Endodermal cell (in vitro differentiated cells): ENCODE data around the gene ZNF512. TPM values are rescaled to one million over a fixed set of nuclear protein-coding genes. Genes with fewer than 3 reads are reported as not detected.

Experiments
- DNase-seq: peaks from one replicate; pipeline ENCODE4 v3.0.0-alpha.2; 2017
- H3K27ac ChIP-seq: 2 replicates; pipeline ENCODE4 v1.5.1; 2013; ENCODE audit warnings: mild to moderate bottlenecking, low read depth, low read length, moderate library complexity
- H3K27me3 ChIP-seq: 2 replicates; pipeline ENCODE4 v1.6.1; 2013; ENCODE audit warnings: mild to moderate bottlenecking, low read length, moderate library complexity; ENCODE audit not compliant: insufficient read depth, control insufficient read depth, poor library complexity, severe bottlenecking
- H3K36me3 ChIP-seq: 2 replicates; pipeline ENCODE4 v1.7.0; 2013; ENCODE audit warnings: mild to moderate bottlenecking, low read length, moderate library complexity; ENCODE audit not compliant: control insufficient read depth, insufficient read depth
- H3K4me1 ChIP-seq: one replicate; pipeline ENCODE4 v1.7.0; 2013; ENCODE audit warnings: low read length; ENCODE audit not compliant: control insufficient read depth, insufficient read depth
- H3K4me3 ChIP-seq: 2 replicates; pipeline ENCODE4 v1.5.1; 2013; ENCODE audit warnings: mild to moderate bottlenecking, low read length, moderate library complexity
- H3K9ac ChIP-seq: 2 replicates; pipeline ENCODE4 v1.6.1; 2013; ENCODE audit warnings: mild to moderate bottlenecking, low read length, moderate library complexity; ENCODE audit not compliant: poor library complexity, severe bottlenecking; ENCODE audit errors: extremely low read depth
- H3K9me3 ChIP-seq: 2 replicates; pipeline ENCODE4 v1.6.1; 2013; ENCODE audit warnings: mild to moderate bottlenecking, low read length, moderate library complexity; ENCODE audit not compliant: control insufficient read depth
- H3K27ac Mint-ChIP-seq: 2 replicates; pipeline ENCODE4 v1.8.0; 2020; ENCODE audit warnings: mixed read lengths
- H3K27me3 Mint-ChIP-seq: 2 replicates; pipeline ENCODE4 v1.8.0; 2021; ENCODE audit warnings: mild to moderate bottlenecking, mixed read lengths; ENCODE audit not compliant: insufficient read depth
- H3K36me3 Mint-ChIP-seq: 2 replicates; pipeline ENCODE4 v1.8.0; 2020; ENCODE audit warnings: low read depth, mixed read lengths
- H3K4me1 Mint-ChIP-seq: 2 replicates; pipeline ENCODE4 v1.8.0; 2020; ENCODE audit warnings: mixed read lengths
- H3K4me3 Mint-ChIP-seq: 2 replicates; pipeline ENCODE4 v1.8.0; 2020; ENCODE audit warnings: mild to moderate bottlenecking, moderate library complexity, mixed read lengths
- H3K9me3 Mint-ChIP-seq: 2 replicates; pipeline ENCODE4 v1.8.0; 2020; ENCODE audit warnings: mild to moderate bottlenecking, mixed read lengths
- WGBS, 2 experiments: methylation state at CpG; one replicate each; pipeline versions ENCODE4 v1.1.5 to v1.1.7; 2013; ENCODE audit warnings: missing lambda C conversion rate in 2 of 2, mixed read lengths in 1 of 2; ENCODE audit not compliant: insufficient coverage in 1 of 2, insufficient read length in 1 of 2; 5-methylcytosine and 5-hydroxymethylcytosine counted together
- total RNA-seq, 2 donors: library from RNA; stranded (reverse); fragmentation: NEBNext Ultra II Directional in 1 of 2; extraction: Animal tissue kit (Norgen Biotek cat#: 25700) in 1 of 2; gene quantifications; 2 replicates in 1 of 2; 3 replicates in 1 of 2; pipeline ENCODE4 v1.2.1, GENCODE V29; 2021
- TF ChIP-seq, protein P1 (sequence below): fragments of 200-600 bp; sonication (generic); conservative IDR thresholded peaks from 2 replicates; pipeline ENCODE4 v1.5.0; 2021; ENCODE audit warnings: antibody characterized with exemption, mild to moderate bottlenecking

The ZNF512 gene
- total RNA-seq, 2 donors from 2014 or later: 29.3 to 36.7 TPM

DNA sequence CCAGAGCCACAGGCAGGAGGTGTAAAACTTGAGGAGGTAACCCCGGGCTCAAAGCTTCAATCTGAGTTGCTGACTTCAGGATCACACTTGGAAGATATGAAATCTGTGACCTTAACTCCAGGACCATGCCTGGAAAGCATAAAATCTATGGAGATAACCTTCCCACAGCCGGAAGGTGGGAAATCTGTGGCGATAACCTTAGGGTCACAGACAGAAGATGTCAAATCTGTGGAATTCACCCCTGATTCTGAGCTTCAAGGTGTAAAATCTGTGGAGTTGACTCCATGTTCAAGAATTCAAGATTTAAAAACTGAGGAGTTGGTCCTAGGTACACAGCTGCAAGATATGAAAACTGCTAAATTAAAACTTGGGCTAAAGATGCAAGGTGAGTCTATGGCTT is 11.6 kb upstream of the ZNF512 start:
- H3K36me3 ChIP-seq: no peaks in the 10 kb centered on the region

DNA sequence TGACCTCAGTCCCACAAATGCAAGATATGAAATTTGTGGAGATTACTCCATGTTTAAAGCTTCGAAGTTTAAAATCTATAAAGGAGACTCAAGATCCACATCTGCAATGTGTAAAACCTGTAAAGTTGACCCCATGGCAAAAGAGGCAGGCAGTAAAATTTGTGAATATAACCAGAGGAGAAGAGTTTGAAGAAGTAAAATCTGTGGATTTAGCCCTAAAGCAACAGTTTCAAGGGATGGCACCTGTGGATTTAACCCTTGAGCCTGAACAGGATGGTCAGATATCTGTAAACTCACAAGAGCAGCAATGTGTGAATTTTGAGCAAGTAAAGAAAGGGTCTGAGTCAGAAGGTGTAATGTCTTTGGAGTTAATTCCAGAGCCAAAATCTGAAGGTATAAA is 11.2 kb upstream of the ZNF512 start:
- Mint-ChIP-seq H3K4me1 (no peaks in the 10 kb centered on the region), H3K27me3 (peaks cover 85% of the 10 kb centered on the region), H3K4me3 (no peak overlapping the region), H3K36me3 (no peaks in the 10 kb centered on the region), H3K27ac (no peak overlapping the region), H3K9me3 (peaks cover 16% of the 10 kb centered on the region)
- Histone ChIP-seq H3K36me3 (no peaks in the 10 kb centered on the region), H3K27me3 (peaks cover 56% of the 10 kb centered on the region), H3K27ac (no peak overlapping the region), H3K9me3 (peaks cover 11% of the 10 kb centered on the region), H3K9ac (no peak overlapping the region), H3K4me1 (no peaks in the 10 kb centered on the region), H3K4me3 (no peak overlapping the region)
- TF ChIP-seq, protein P1, sequence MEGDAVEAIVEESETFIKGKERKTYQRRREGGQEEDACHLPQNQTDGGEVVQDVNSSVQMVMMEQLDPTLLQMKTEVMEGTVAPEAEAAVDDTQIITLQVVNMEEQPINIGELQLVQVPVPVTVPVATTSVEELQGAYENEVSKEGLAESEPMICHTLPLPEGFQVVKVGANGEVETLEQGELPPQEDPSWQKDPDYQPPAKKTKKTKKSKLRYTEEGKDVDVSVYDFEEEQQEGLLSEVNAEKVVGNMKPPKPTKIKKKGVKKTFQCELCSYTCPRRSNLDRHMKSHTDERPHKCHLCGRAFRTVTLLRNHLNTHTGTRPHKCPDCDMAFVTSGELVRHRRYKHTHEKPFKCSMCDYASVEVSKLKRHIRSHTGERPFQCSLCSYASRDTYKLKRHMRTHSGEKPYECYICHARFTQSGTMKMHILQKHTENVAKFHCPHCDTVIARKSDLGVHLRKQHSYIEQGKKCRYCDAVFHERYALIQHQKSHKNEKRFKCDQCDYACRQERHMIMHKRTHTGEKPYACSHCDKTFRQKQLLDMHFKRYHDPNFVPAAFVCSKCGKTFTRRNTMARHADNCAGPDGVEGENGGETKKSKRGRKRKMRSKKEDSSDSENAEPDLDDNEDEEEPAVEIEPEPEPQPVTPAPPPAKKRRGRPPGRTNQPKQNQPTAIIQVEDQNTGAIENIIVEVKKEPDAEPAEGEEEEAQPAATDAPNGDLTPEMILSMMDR: no peak
- WGBS, 2 experiments: 81 to 89% methylated on average over 1 of the region's 1 CpG
- no peak for DNase-seq

More for the DNA sequence above, 11.6 kb upstream of the ZNF512 start:
- Mint-ChIP-seq H3K27ac (no peak overlapping the region), H3K36me3 (no peaks in the 10 kb centered on the region), H3K9me3 (peaks cover 15% of the 10 kb centered on the region), H3K4me1 (no peaks in the 10 kb centered on the region), H3K27me3 (peaks cover 86% of the 10 kb centered on the region), H3K4me3 (no peak overlapping the region)
- DNase-seq: no peak
- no peaks in the 10 kb centered on the region for H3K4me1 ChIP-seq
- no peak overlapping the region for H3K4me3 ChIP-seq
- H3K27ac ChIP-seq: no peak overlapping the region
- WGBS, 2 experiments: 65 to 73% methylated on average over 3 of the region's 3 CpGs
- no peak overlapping the region for H3K9ac ChIP-seq
- H3K27me3 ChIP-seq: peaks cover 57% of the 10 kb centered on the region
- TF ChIP-seq, protein P1: no peak
- peaks cover 11% of the 10 kb centered on the region for H3K9me3 ChIP-seq

DNA sequence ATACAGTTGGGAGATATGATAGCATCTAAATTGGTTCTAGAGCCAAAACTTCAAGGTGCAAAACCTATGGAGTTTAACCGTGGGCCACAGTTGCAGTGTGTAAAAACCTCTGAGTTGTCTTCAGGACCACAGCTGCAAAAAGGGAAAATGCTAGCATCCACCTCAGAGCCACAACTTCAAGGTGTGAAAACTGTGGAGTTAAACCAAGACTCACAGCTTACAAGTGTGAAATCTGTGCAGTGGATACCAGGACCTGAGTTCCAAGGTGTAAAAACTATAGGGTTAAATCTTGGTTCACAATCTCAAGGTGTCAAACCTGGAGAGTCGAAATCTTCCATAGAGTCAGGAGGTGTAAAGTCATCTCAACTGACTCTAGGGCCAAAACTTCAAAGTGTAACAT is 10.4 kb upstream of the ZNF512 start:
- Mint-ChIP-seq H3K4me1 (no peaks in the 10 kb centered on the region), H3K36me3 (no peaks in the 10 kb centered on the region), H3K27me3 (peaks cover 85% of the 10 kb centered on the region), H3K9me3 (peaks cover 23% of the 10 kb centered on the region), H3K4me3 (no peak overlapping the region), H3K27ac (no peak overlapping the region)
- H3K27ac ChIP-seq: no peak overlapping the region
- peaks cover 15% of the 10 kb centered on the region for H3K9me3 ChIP-seq
- 88 to 96% methylated on average over 2 of the region's 2 CpGs for WGBS, 2 experiments
- no peaks in the 10 kb centered on the region for H3K36me3 ChIP-seq
- no peak overlapping the region for H3K9ac ChIP-seq
- DNase-seq: no peak
- no peaks in the 10 kb centered on the region for H3K4me1 ChIP-seq
- TF ChIP-seq, protein P1: no peak
- peaks cover 56% of the 10 kb centered on the region for H3K27me3 ChIP-seq
- no peak overlapping the region for H3K4me3 ChIP-seq
